T-helper 22 cell (primary cell): ENCODE data around the gene UBXN10.
A peak's percentile ranks its signal among the peaks of the same experiment; 100 is the strongest.
"Not testable (repeated sequence)": the region's sequence is repeated elsewhere in the genome, so short reads cannot be mapped to it uniquely, and the experiment has no call there.

Source experiments
- DNase-seq: peaks from one replicate; pipeline ENCODE4 v3.0.0-alpha.2; 2020; ENCODE audit warnings: low read depth

UBXN10 gene

GRCh38 chr1:20202166-20202565 lies 16.3 kb downstream of the UBXN10 start:
- DNase-seq, result no peak

- no peak for DNase-seq
Measured at GRCh38 chr1:20207546-20207945, 21.6 kb downstream of the UBXN10 start.

GRCh38 chr1:20209471-20209870 lies 23.6 kb downstream of the UBXN10 start:
- no peak for DNase-seq

GRCh38 chr1:20210736-20211460 lies 25.0 kb downstream of the UBXN10 start:
- DNase-seq, result no peak

- DNase-seq, result no peak
Measured at GRCh38 chr1:20211511-20211931, 25.6 kb downstream of the UBXN10 start.

GRCh38 chr1:20212085-20212684 lies 26.3 kb downstream of the UBXN10 start:
- no peak for DNase-seq

- peak; percentile 14 for DNase-seq
Measured at GRCh38 chr1:20212685-20213331, 26.9 kb downstream of the UBXN10 start.

GRCh38 chr1:20215716-20216115 lies 29.8 kb downstream of the UBXN10 start:
- no peak for DNase-seq

GRCh38 chr1:20216574-20216973 lies 30.7 kb downstream of the UBXN10 start:
- no peak for DNase-seq

- not testable (repeated sequence) for DNase-seq
Measured at GRCh38 chr1:20219053-20219452, 33.2 kb downstream of the UBXN10 start.

- DNase-seq, result no peak
Measured at GRCh38 chr1:20220036-20220435, 34.1 kb downstream of the UBXN10 start.

GRCh38 chr1:20223106-20223505 lies 37.2 kb downstream of the UBXN10 start:
- DNase-seq, result no peak

GRCh38 chr1:20223551-20224419 lies 37.9 kb downstream of the UBXN10 start:
- DNase-seq, result no peak

- no peak for DNase-seq
Measured at GRCh38 chr1:20224546-20224945, 38.6 kb downstream of the UBXN10 start.

GRCh38 chr1:20227704-20228103 lies 41.8 kb downstream of the UBXN10 start:
- no peak for DNase-seq

GRCh38 chr1:20228314-20228825 lies 42.5 kb downstream of the UBXN10 start:
- no peak for DNase-seq

GRCh38 chr1:20229171-20229570 lies 43.3 kb downstream of the UBXN10 start:
- DNase-seq, result no peak

- not testable (repeated sequence) for DNase-seq
Measured at GRCh38 chr1:20232564-20232963, 46.7 kb downstream of the UBXN10 start.

- no peak for DNase-seq
Measured at GRCh38 chr1:20233394-20233793, 47.5 kb downstream of the UBXN10 start.

- no peak for DNase-seq
Measured at GRCh38 chr1:20233866-20234265, 48.0 kb downstream of the UBXN10 start.

- no peak for DNase-seq
Measured at GRCh38 chr1:20234788-20235535, 49.1 kb downstream of the UBXN10 start.
